PC-3 (cell line): ENCODE data around the gene MRPL2. TPM values are rescaled to one million over a fixed set of nuclear protein-coding genes. Genes with fewer than 3 reads are reported as not detected.

ENCODE experiments used
- ATAC-seq: fragments of 200-7000 bp; cut with Tn5 transposase; 2 replicates; pipeline ENCODE4 v1.9.1; 2020; ENCODE audit warnings: mild to moderate bottlenecking, moderate library complexity
- BruUV-seq: library from RNA; stranded (reverse); fragments of 400-500 nt; replicated peaks from 2 replicates; lab custom pipeline; 2021; lab: Mats Ljungman, UMichigan
- CTCF ChIA-PET: fragments of 300-600 bp; sonication (Branson Sonifier 250); formaldehyde crosslinking; loops from one replicate; lab custom pipeline; 2022; ENCODE audit warnings: antibody characterized with exemption; lab: Charles Lee
- POLR2A ChIA-PET: fragments of 300-600 bp; sonication (Branson Sonifier 250); formaldehyde crosslinking; loops from one replicate; lab custom pipeline; 2022; ENCODE audit warnings: antibody characterized with exemption; ENCODE audit not compliant: unreplicated experiment; lab: Charles Lee
- DNase-seq: peaks from one replicate; pipeline ENCODE4 v3.0.0-alpha.2; 2015
- H2AFZ ChIP-seq: fragments of 300-600 bp; sonication (generic); 2 replicates; pipeline ENCODE4 v1.6.0; 2016; ENCODE audit warnings: antibody characterized with exemption, low read length
- H3F3A ChIP-seq: fragments of 300-600 bp; sonication (generic); one replicate; pipeline ENCODE4 v1.6.0; 2017; ENCODE audit warnings: antibody characterized with exemption, low read length, control low read depth, mild to moderate bottlenecking; ENCODE audit not compliant: unreplicated experiment
- H3K27ac ChIP-seq: fragments of 300-600 bp; sonication (generic); 2 replicates; pipeline ENCODE4 v1.5.1; 2016; ENCODE audit warnings: mild to moderate bottlenecking, low read length
- H3K27me3 ChIP-seq: fragments of 300-600 bp; sonication (generic); 2 replicates; pipeline ENCODE4 v1.6.1; 2016; ENCODE audit warnings: low read length, mixed read lengths
- H3K36me3 ChIP-seq: fragments of 300-600 bp; sonication (generic); 2 replicates; pipeline ENCODE4 v1.6.1; 2016; ENCODE audit warnings: low read depth, mixed run types, low read length, mixed read lengths
- H3K4me1 ChIP-seq: fragments of 300-600 bp; sonication (generic); 2 replicates; pipeline ENCODE4 v1.5.1; 2016; ENCODE audit warnings: low read length; ENCODE audit not compliant: insufficient read depth
- H3K4me2 ChIP-seq: fragments of 300-600 bp; sonication (generic); 2 replicates; pipeline ENCODE4 v1.6.0; 2016; ENCODE audit warnings: low read length
- H3K4me3 ChIP-seq: fragments of 300-600 bp; sonication (generic); 2 replicates; pipeline ENCODE4 v1.5.1; 2016; ENCODE audit warnings: mild to moderate bottlenecking, low read length, mixed read lengths
- H3K79me2 ChIP-seq: fragments of 300-600 bp; sonication (generic); 2 replicates; pipeline ENCODE4 v1.6.1; 2017; ENCODE audit warnings: low read length, mixed read lengths
- H3K9ac ChIP-seq: fragments of 300-600 bp; sonication (generic); 2 replicates; pipeline ENCODE4 v1.6.0; 2016; ENCODE audit warnings: mild to moderate bottlenecking, low read length
- H3K9me2 ChIP-seq: fragments of 300-600 bp; sonication (generic); replicated peaks from 2 replicates; pipeline ENCODE4 v1.6.1; 2016; ENCODE audit warnings: mixed run types, low read length, mixed read lengths
- H3K9me3 ChIP-seq: fragments of 300-600 bp; sonication (generic); 2 replicates; pipeline ENCODE4 v1.6.1; 2016; ENCODE audit warnings: low read length, mixed read lengths
- H4K20me1 ChIP-seq: fragments of 300-600 bp; sonication (generic); 2 replicates; pipeline ENCODE4 v1.6.1; 2016; ENCODE audit warnings: low read length, mixed read lengths
- EZH2 ChIP-seq: fragments of 300-600 bp; sonication (generic); IDR thresholded peaks from one replicate; pipeline ENCODE4 v1.6.1; 2017; ENCODE audit warnings: antibody characterized with exemption, mild to moderate bottlenecking, low read length; ENCODE audit not compliant: unreplicated experiment
- EZH2phosphoT487 ChIP-seq: fragments of 300-600 bp; sonication (generic); IDR thresholded peaks from 2 replicates; pipeline ENCODE4 v1.6.1; 2018; ENCODE audit warnings: mild to moderate bottlenecking, antibody characterized with exemption, low read length, borderline replicate concordance
- intact Hi-C: fragments of 100-400 bp; cut with micrococcal nuclease; formaldehyde crosslinking; loops from 2 replicates; pipeline ENCODE4 v1.9.0; 2023
- total RNA-seq: library from RNA; depleted of rRNA; stranded (reverse); fragments of >200 nt; gene quantifications from 2 replicates; pipeline ENCODE4 v1.2.3, GENCODE V29; 2014
- TF ChIP-seq, protein P1 (sequence below): fragments of 300-600 bp; sonication (generic); conservative IDR thresholded peaks from 2 replicates; pipeline ENCODE4 v1.5.1; 2017; ENCODE audit warnings: antibody characterized with exemption, low read depth, mild to moderate bottlenecking, low read length

MRPL2 gene
- total RNA-seq, 1 experiment from 2014 or later: 59.8 TPM

DNA sequence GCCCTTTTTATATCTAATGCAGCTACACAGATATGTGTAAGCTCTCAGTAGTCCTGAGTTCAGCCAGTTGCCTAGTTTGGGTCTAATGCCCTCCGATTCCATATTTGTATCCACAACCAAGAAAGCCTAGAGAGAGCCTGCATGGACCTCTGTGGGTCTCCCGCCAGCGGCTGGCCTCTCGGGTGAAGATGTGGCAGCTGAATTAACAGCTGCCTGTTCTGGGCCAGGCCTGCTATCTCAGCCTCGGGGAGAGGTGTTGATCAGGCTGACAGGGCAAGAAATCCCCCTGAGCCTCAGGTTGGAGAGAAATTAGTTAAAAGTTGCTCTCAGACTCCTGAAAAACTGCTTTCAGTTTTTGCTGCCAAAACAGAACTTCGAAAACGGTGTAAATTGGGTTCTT, 36.7 kb upstream of the MRPL2 start:
- ATAC-seq (no peak), DNase-seq (no peak)
- intact Hi-C loops: no loop called here
- no peaks in the 10 kb centered on the region for H3K9me3 ChIP-seq
- ChIA-PET POLR2A (interaction anchor here (0.6 kb wide), 1 partner anchor 166 kb away, joined by 31 read pairs; the partner anchor contains the start of gene CNPY3), CTCF (no interaction called here)
- H3K79me2 ChIP-seq: peaks cover 64% of the 10 kb centered on the region
- peaks cover 6% of the 10 kb centered on the region for H3F3A ChIP-seq
- peak overlapping the region; percentile 16; the same call in 1 of the 2 replicates for H3K4me3 ChIP-seq
- H3K4me1 ChIP-seq: peaks cover 40% of the 10 kb centered on the region
- H3K9me2 ChIP-seq: no peaks in the 10 kb centered on the region
- H2AFZ ChIP-seq: peak overlapping the region; percentile 51
- no peaks in the 10 kb centered on the region for H4K20me1 ChIP-seq
- TF ChIP-seq, protein P1, sequence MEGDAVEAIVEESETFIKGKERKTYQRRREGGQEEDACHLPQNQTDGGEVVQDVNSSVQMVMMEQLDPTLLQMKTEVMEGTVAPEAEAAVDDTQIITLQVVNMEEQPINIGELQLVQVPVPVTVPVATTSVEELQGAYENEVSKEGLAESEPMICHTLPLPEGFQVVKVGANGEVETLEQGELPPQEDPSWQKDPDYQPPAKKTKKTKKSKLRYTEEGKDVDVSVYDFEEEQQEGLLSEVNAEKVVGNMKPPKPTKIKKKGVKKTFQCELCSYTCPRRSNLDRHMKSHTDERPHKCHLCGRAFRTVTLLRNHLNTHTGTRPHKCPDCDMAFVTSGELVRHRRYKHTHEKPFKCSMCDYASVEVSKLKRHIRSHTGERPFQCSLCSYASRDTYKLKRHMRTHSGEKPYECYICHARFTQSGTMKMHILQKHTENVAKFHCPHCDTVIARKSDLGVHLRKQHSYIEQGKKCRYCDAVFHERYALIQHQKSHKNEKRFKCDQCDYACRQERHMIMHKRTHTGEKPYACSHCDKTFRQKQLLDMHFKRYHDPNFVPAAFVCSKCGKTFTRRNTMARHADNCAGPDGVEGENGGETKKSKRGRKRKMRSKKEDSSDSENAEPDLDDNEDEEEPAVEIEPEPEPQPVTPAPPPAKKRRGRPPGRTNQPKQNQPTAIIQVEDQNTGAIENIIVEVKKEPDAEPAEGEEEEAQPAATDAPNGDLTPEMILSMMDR: no peak
- TF ChIP-seq EZH2phosphoT487 (no peak), EZH2 (no peak)
- no peaks in the 10 kb centered on the region for H3K36me3 ChIP-seq
- peak overlapping the region; percentile 11; the same call in 1 of the 2 replicates for H3K9ac ChIP-seq
- peak overlapping the region; percentile 72 for H3K4me2 ChIP-seq
- H3K27ac ChIP-seq: peak overlapping the region; percentile 70
- no peaks in the 10 kb centered on the region for H3K27me3 ChIP-seq
- no TSS peak for BruUV-seq

DNA sequence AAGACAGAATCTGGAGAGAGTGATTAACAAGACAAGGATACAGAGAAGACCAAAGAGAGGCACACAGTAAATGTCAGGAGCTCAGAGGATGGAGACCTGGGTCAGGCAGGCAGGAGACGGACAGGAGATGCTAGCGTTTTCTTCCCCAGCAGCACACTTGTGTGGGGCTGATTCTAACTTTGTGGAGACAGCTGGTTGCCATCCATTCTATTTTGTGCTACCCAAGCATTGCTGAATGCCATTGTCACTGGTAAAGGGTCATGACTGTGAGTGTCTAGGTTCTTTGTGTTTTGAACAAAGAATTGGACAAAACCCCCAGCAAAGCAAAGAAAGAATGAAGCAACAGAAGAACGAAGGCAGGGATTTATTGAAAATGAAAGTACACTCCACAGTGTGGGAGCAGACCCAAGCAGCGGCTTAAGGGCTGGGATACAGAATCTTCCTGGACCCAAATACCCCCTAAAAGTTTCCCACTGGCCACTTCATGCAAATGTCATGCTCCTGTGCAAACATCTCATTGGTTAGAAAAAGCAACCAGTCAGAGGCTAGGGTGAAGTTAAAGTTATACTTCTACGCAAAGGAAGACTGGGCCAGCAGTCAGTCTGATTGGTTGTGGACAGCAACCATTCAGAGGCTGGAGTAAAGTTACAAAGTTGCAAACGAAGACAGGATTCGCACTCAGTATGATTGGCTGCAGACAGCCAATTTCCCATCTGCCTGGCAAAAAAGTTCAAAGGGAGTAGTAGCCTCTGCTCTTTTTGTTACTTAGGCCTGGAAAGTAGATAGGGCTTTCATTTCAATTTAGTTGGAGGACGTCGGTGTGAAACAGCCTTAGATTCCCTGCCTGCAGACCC, 34.4 kb upstream of the MRPL2 start:
- Histone ChIP-seq H3K4me1 (peaks cover 51% of the 10 kb centered on the region), H3K79me2 (peaks cover 71% of the 10 kb centered on the region), H3K9ac (no peak overlapping the region), H3F3A (peaks cover 6% of the 10 kb centered on the region), H3K4me3 (no peak overlapping the region), H3K27me3 (no peaks in the 10 kb centered on the region), H3K27ac (no peak overlapping the region), H3K9me2 (no peaks in the 10 kb centered on the region), H3K36me3 (no peaks in the 10 kb centered on the region), H2AFZ (no peak overlapping the region), H3K4me2 (no peak overlapping the region), H4K20me1 (peaks cover 5% of the 10 kb centered on the region; the same call in 1 of the 2 replicates), H3K9me3 (no peaks in the 10 kb centered on the region)
- TF ChIP-seq EZH2 (no peak), EZH2phosphoT487 (no peak)
- TF ChIP-seq, protein P1: no peak
- ATAC-seq (no peak), DNase-seq (no peak)
- intact Hi-C loops: no loop called here
- ChIA-PET CTCF (no interaction called here), POLR2A (no interaction called here)
- no TSS peak for BruUV-seq

DNA sequence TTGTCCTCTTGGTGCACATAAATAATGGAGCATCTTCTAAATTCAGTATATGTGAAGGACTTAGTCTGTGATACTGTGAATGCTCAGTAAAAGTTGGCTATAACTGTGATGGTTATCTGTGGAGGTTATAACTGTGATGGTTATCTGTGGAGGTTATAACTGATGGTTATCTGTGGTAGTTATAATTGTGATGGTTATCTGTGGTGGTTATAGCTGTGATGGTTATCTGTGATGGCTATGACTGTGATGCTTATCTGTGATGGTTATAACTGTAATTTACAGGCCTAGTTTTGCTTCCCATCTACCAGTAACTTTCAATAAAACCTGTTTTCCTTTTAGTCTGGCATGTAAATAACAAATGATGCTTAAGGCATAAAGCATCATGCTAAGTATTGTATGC, 33.4 kb upstream of the MRPL2 start:
- Histone ChIP-seq H3F3A (peaks cover 6% of the 10 kb centered on the region), H2AFZ (no peak overlapping the region), H3K9ac (no peak overlapping the region), H3K27ac (no peak overlapping the region), H3K36me3 (no peaks in the 10 kb centered on the region), H3K4me1 (peaks cover 45% of the 10 kb centered on the region), H3K4me3 (no peak overlapping the region), H3K9me3 (no peaks in the 10 kb centered on the region), H4K20me1 (peaks cover 5% of the 10 kb centered on the region; the same call in 1 of the 2 replicates), H3K4me2 (no peak overlapping the region), H3K79me2 (peaks cover 61% of the 10 kb centered on the region), H3K9me2 (no peaks in the 10 kb centered on the region), H3K27me3 (no peaks in the 10 kb centered on the region)
- ChIA-PET CTCF (no interaction called here), POLR2A (no interaction called here)
- TF ChIP-seq, protein P1: no peak
- TF ChIP-seq EZH2phosphoT487 (no peak), EZH2 (no peak)
- DNase-seq (no peak), ATAC-seq (no peak)
- intact Hi-C loops: no loop called here
- no TSS peak for BruUV-seq
